Gastroesophageal sphincter (tissue), 3 donors: Measurements from ENCODE around the gene PDXP.

Experiments
- CTCF ChIP-seq, 4 experiments: fragments of 200-600 bp in 2 of 4; fragments of 450-650 bp in 2 of 4; sonication (generic) in 1 of 4; IDR thresholded peaks; one replicate each; pipeline ENCODE4 v1.5.1; 2017 to 2019; ENCODE audit warnings: antibody characterized with exemption in 4 of 4, mild to moderate bottlenecking in 2 of 4, moderate library complexity in 2 of 4
- POLR2A ChIP-seq, 2 donors: fragments of 450-650 bp; IDR thresholded peaks; one replicate each; pipeline ENCODE4 v1.6.1; 2017; ENCODE audit warnings: antibody characterized with exemption in 2 of 2, mild to moderate bottlenecking in 2 of 2, moderate library complexity in 1 of 2
- POLR2AphosphoS5 ChIP-seq: sonication (generic); formaldehyde crosslinking; IDR thresholded peaks from one replicate; pipeline ENCODE4 v1.6.1; 2017; ENCODE audit warnings: antibody characterized with exemption

GRCh38 chr22:37624017-37624365 is 34.5 kb upstream of the PDXP start:
- TF ChIP-seq CTCF (IDR thresholded peaks at IDR 0.05) (no peak), POLR2A (IDR thresholded peaks at IDR 0.05) (no peak), POLR2AphosphoS5 (no peak)
